ENCODE measurements around the gene GLIS1.

Gene GLIS1

DNA sequence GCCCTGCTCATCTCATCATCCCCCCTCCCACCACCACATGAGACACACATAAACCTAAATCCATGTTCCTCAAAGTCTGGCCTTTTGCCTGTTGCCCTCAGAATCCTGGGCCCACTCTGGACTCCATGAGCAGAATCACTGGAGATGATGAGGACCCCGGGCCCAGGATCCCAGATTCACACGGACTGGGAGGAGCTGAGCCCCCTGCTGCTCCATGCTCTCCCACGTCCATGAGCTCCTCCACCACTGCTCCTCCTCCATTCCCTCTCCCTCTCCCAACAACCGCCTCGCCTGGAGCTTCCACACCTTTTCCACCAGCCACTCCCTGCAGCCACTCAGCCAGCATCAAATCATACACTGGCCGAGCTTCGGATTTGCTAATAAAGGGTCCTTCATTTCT lies 47.6 kb downstream of the GLIS1 start:
- Histone ChIP-seq H3K27me3 (replicated peaks) (no peaks in the 10 kb centered on the region), H3K36me3 (replicated peaks) (no peaks in the 10 kb centered on the region), H3K4me3 (ENCODE audit: low read depth, low read length) (no peak overlapping the region), H3K27ac (no peak overlapping the region)
- in situ Hi-C loops (cut with HindIII; ENCODE audit: low pct_ligation_motif_present, low sequenced_read_pairs), result no loop called here
- TF ChIP-seq, protein P1, sequence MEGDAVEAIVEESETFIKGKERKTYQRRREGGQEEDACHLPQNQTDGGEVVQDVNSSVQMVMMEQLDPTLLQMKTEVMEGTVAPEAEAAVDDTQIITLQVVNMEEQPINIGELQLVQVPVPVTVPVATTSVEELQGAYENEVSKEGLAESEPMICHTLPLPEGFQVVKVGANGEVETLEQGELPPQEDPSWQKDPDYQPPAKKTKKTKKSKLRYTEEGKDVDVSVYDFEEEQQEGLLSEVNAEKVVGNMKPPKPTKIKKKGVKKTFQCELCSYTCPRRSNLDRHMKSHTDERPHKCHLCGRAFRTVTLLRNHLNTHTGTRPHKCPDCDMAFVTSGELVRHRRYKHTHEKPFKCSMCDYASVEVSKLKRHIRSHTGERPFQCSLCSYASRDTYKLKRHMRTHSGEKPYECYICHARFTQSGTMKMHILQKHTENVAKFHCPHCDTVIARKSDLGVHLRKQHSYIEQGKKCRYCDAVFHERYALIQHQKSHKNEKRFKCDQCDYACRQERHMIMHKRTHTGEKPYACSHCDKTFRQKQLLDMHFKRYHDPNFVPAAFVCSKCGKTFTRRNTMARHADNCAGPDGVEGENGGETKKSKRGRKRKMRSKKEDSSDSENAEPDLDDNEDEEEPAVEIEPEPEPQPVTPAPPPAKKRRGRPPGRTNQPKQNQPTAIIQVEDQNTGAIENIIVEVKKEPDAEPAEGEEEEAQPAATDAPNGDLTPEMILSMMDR (IDR thresholded peaks at IDR 0.05; ENCODE audit: low read depth, low read length, missing control alignments), result no peak
- DNase-seq, result no peak

- DNase-seq, result no peak
- in situ Hi-C loops (cut with HindIII; ENCODE audit: low pct_ligation_motif_present, low sequenced_read_pairs), result no loop called here
- no peaks in the 10 kb centered on the region for H3K27me3 ChIP-seq (replicated peaks)
- H3K4me3 ChIP-seq (ENCODE audit: low read depth, low read length), result no peak overlapping the region
- TF ChIP-seq, protein P1 (IDR thresholded peaks at IDR 0.05; ENCODE audit: low read depth, low read length, missing control alignments), result no peak
- no peaks in the 10 kb centered on the region for H3K36me3 ChIP-seq (replicated peaks)
- H3K27ac ChIP-seq, result no peak overlapping the region
Measured at GRCh38 chr1:53690411-53690810, 48.6 kb downstream of the GLIS1 start.

GRCh38 chr1:53689736-53690326 lies 49.1 kb downstream of the GLIS1 start:
- TF ChIP-seq, protein P1 (IDR thresholded peaks at IDR 0.05; ENCODE audit: low read depth, low read length, missing control alignments), result no peak
- H3K27me3 ChIP-seq (replicated peaks), result no peaks in the 10 kb centered on the region
- H3K27ac ChIP-seq, result no peak overlapping the region
- DNase-seq, result no peak
- H3K36me3 ChIP-seq (replicated peaks), result no peaks in the 10 kb centered on the region
- in situ Hi-C loops (cut with HindIII; ENCODE audit: low pct_ligation_motif_present, low sequenced_read_pairs), result no loop called here
- no peak overlapping the region for H3K4me3 ChIP-seq (ENCODE audit: low read depth, low read length)

DNA sequence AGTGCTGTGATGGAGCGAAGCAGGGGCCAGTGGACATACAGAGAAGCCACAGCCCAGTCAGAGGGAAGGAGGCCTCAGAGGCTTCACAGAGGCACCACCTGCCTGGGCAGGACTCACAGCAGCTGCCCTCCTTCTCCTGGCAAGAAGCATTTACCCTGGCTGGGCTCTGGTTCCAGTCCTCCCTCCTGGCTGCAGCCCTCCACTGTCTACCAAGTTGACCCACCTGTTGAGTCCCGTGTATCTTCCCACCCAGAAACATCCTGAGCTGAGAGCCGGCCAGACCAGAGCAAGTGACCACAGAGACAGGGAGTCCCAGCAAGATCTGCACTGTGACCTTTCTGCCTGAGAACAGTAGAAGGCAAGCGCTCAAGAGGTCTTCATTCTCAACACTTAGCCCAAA lies 49.7 kb downstream of the GLIS1 start:
- H3K27ac ChIP-seq, result no peak overlapping the region
- no peaks in the 10 kb centered on the region for H3K36me3 ChIP-seq (replicated peaks)
- no peak for DNase-seq
- no peaks in the 10 kb centered on the region for H3K27me3 ChIP-seq (replicated peaks)
- TF ChIP-seq, protein P1 (IDR thresholded peaks at IDR 0.05; ENCODE audit: low read depth, low read length, missing control alignments), result no peak
- no peak overlapping the region for H3K4me3 ChIP-seq (ENCODE audit: low read depth, low read length)
- in situ Hi-C loops (cut with HindIII; ENCODE audit: low pct_ligation_motif_present, low sequenced_read_pairs), result no loop called here

- Histone ChIP-seq H3K4me3 (ENCODE audit: low read depth, low read length) (no peak overlapping the region), H3K36me3 (replicated peaks) (no peaks in the 10 kb centered on the region), H3K27ac (peak overlapping the region; percentile 5), H3K27me3 (replicated peaks) (no peaks in the 10 kb centered on the region)
- in situ Hi-C loops (cut with HindIII; ENCODE audit: low pct_ligation_motif_present, low sequenced_read_pairs), result no loop called here
- DNase-seq, result no peak
- TF ChIP-seq, protein P1 (IDR thresholded peaks at IDR 0.05; ENCODE audit: low read depth, low read length, missing control alignments), result peak; percentile 32
Measured at GRCh38 chr1:53688381-53689102, 50.4 kb downstream of the GLIS1 start.
